Esophagus squamous epithelium (tissue), 4 donors: ENCODE data around the gene BRPF1.

ENCODE experiments used
- POLR2A ChIP-seq, 4 donors: fragments of 450-650 bp; IDR thresholded peaks; one replicate each; pipeline ENCODE4 v1.6.1; 2017; ENCODE audit warnings: antibody characterized with exemption in 4 of 4, mild to moderate bottlenecking in 4 of 4, moderate library complexity in 3 of 4
- TF ChIP-seq, protein P1 (sequence below), 6 experiments: fragments of 450-650 bp in 4 of 6; fragments of 200-600 bp in 2 of 6; sonication (generic) in 2 of 6; IDR thresholded peaks; one replicate each; pipeline ENCODE4 v1.5.1; 2016 to 2019; ENCODE audit warnings: antibody characterized with exemption in 6 of 6, mild to moderate bottlenecking in 4 of 6, moderate library complexity in 4 of 6

DNA sequence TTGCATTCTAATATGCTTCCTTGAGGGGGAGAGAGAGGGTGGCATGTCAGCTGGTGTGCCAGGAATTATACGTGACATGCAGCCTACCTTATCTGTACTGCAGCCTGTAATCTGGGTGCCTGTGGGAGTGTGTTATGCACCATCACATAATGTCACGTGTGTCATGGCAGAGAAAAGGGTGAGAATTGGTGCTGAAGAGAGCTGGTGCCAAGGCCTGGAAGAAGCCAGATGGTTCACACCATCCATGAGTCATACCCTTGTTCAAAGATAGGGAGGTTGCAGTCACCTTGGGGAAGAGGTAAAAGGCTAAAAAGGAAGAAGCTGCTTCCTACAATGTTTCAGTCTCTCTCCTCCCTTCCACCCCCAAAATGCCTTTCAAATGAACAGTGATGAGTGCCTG is 5.3 kb downstream of the BRPF1 start:
- TF ChIP-seq, protein P1, sequence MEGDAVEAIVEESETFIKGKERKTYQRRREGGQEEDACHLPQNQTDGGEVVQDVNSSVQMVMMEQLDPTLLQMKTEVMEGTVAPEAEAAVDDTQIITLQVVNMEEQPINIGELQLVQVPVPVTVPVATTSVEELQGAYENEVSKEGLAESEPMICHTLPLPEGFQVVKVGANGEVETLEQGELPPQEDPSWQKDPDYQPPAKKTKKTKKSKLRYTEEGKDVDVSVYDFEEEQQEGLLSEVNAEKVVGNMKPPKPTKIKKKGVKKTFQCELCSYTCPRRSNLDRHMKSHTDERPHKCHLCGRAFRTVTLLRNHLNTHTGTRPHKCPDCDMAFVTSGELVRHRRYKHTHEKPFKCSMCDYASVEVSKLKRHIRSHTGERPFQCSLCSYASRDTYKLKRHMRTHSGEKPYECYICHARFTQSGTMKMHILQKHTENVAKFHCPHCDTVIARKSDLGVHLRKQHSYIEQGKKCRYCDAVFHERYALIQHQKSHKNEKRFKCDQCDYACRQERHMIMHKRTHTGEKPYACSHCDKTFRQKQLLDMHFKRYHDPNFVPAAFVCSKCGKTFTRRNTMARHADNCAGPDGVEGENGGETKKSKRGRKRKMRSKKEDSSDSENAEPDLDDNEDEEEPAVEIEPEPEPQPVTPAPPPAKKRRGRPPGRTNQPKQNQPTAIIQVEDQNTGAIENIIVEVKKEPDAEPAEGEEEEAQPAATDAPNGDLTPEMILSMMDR (IDR thresholded peaks at IDR 0.05): no peak
- TF ChIP-seq POLR2A (IDR thresholded peaks at IDR 0.05): no peak
